ENCODE measurements around the gene SBF2.

- TF ChIP-seq CTCF (IDR thresholded peaks at IDR 0.05) (no peak), EZH2 (IDR thresholded peaks at IDR 0.05; ENCODE audit: borderline replicate concordance, insufficient read depth, low read depth, low read length, poor library complexity, severe bottlenecking) (no peak)
Measured at GRCh38 chr11:10320736-10321465, 26.9 kb upstream of the SBF2 start.

All from B cell (primary cell).